ENCODE measurements around the gene BPIFB6. TPM values are rescaled to one million over a fixed set of nuclear protein-coding genes. Genes with fewer than 3 reads are reported as not detected.

BPIFB6 gene
- total and polyA plus RNA-seq, 10 donors: not detected

DNA sequence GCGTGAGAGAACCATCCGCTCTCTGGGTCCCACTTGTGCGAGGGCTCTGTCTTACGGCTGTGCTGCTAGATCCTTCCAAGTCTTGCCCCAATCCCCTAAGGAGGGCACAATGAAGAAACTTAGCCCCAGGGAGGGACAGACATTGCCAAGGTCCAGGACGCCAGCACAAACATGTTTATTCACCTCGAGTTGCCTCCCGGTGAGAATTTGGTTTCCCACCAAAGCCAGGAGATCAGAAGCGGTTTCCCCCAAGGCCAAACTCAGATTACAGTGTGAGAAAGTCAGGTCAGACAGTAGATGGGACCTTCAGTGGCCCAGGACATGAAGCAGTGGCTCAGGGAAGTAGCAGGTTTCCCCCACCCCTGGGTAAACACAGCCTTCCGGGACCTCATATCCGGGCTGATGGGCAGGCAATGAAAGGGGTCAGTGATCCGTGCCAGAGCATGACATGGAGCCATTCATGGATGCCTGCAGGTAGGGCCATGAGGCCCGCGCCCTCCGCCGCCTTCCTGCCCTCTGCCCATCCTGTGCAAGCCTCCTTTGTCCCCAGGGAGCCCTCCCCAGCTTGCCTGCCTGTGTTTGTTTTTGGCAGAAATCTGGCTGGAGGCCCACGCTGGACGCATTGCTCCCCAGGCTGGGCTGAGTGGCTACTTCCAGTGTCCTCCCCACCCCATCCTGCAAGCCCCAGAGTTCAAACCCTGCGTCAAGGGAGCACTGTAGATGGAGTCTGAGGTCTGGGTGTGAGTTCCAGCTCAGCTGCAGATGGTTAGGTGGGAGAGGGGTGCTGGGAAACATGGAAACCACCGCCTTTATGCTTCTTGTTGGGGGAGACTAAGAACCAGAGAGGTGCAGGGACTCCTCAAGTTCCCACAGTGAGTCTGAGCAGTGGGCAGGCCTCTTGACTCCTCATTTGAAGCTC lies 22.0 kb upstream of the BPIFB6 start:
- peaks cover 0 to 10% (median 0%) of the 10 kb centered on the region in 6 donors for H3K4me1 ChIP-seq
- no peak overlapping the region for H3K27ac ChIP-seq
- no peaks in the 10 kb centered on the region for H3K36me3 ChIP-seq
- intact Hi-C loops (cut with DNase I; ENCODE audit: low total_unique reads): loop anchor here (5.0 kb wide), 1 partner anchor 107 kb away; no protein-coding TSS in a partner anchor
- no peak overlapping the region for H3K4me3 ChIP-seq
- peaks cover 0 to 6% (median 0%) of the 10 kb centered on the region in 7 donors for H3K27me3 ChIP-seq (replicated peaks in 1 of 7)
- WGBS, 5 donors: 67 to 81% (median 71%) methylated on average over 16 to 19 of the region's 19 CpGs
- TF ChIP-seq POLR2AphosphoS5 (IDR thresholded peaks at IDR 0.05): no peak
- TF ChIP-seq POLR2A (IDR thresholded peaks at IDR 0.05): no peak
- TF ChIP-seq, protein P1, sequence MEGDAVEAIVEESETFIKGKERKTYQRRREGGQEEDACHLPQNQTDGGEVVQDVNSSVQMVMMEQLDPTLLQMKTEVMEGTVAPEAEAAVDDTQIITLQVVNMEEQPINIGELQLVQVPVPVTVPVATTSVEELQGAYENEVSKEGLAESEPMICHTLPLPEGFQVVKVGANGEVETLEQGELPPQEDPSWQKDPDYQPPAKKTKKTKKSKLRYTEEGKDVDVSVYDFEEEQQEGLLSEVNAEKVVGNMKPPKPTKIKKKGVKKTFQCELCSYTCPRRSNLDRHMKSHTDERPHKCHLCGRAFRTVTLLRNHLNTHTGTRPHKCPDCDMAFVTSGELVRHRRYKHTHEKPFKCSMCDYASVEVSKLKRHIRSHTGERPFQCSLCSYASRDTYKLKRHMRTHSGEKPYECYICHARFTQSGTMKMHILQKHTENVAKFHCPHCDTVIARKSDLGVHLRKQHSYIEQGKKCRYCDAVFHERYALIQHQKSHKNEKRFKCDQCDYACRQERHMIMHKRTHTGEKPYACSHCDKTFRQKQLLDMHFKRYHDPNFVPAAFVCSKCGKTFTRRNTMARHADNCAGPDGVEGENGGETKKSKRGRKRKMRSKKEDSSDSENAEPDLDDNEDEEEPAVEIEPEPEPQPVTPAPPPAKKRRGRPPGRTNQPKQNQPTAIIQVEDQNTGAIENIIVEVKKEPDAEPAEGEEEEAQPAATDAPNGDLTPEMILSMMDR (IDR thresholded peaks at IDR 0.05 in 8 of 11, conservative IDR thresholded peaks at IDR 0.05 in 3 of 11): no peak
- peaks cover 0 to 12% (median 8%) of the 10 kb centered on the region in 8 donors for H3K9me3 ChIP-seq
- peak; percentile 67 for DNase-seq

DNA sequence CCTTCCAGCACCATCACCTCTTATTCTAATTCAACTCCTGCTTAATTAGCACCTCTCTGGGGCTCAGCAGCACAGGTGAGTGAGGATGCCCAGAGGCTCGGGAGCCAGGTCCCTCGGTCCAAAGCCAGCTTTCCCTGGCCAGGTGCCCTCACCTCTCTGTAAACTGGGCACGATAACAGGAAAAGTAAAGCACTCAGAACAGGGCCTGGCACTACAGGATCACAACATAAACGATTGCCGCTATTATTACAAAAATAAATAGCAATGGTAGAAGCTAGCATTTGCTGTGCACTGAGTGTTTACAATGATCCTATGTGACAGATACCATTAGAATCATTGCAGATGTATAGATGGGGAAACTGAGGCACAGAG lies 21.3 kb upstream of the BPIFB6 start:
- no peak overlapping the region for H3K27ac ChIP-seq
- peaks cover 0 to 8% (median 5%) of the 10 kb centered on the region in 8 donors for H3K9me3 ChIP-seq
- H3K4me3 ChIP-seq: no peak overlapping the region
- no peaks in the 10 kb centered on the region for H3K36me3 ChIP-seq
- intact Hi-C loops (cut with DNase I; ENCODE audit: low total_unique reads): no loop called here
- peak; percentile 39 for DNase-seq
- H3K27me3 ChIP-seq (replicated peaks in 1 of 7): peaks cover 0 to 6% (median 0%) of the 10 kb centered on the region in 7 donors
- TF ChIP-seq, protein P1 (IDR thresholded peaks at IDR 0.05 in 8 of 11, conservative IDR thresholded peaks at IDR 0.05 in 3 of 11): no peak
- TF ChIP-seq POLR2AphosphoS5 (IDR thresholded peaks at IDR 0.05): no peak
- TF ChIP-seq POLR2A (IDR thresholded peaks at IDR 0.05): no peak
- 74 to 92% (median 89%) methylated on average over 5 of the region's 5 CpGs for WGBS, 5 donors
- H3K4me1 ChIP-seq: peaks cover 0 to 10% (median 0%) of the 10 kb centered on the region in 6 donors

DNA sequence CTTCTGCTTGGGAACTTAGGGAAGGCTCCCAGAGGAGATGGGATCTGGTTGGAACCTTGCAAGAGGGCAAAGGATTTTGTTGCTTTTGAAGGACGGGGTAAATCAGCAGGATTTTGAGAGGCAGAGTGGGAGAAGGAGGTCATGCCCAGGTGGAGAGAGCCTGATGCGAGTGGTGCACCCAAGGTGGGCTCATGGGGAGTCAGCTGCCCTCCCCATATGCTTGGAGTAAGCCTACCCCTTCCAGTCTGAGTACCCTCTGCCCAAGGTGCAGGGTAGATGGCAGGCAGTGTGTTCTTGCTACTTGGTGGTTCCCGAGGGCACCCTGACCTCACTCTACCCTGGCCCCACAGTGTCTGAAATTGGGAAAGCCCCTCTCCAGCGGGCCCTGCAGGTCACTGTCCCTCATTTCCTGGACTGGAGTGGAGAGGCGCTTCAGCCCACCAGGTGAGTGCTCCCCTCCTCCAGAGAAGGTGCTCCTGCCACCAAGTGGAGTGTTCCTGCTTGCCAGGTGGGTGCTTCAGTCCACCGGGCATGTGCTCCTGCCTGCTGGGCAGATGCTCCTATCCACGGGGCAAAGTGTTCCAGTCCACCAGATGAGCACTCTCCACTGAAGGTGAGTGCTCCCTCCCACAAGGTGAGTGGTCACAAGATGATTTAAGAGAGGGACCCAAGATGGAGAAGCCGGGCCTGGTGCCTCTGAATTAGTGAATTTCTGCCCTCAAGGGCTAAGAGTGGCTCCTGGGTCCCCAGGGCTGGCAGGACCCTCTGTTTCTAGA lies 20.6 kb upstream of the BPIFB6 start:
- intact Hi-C loops (cut with DNase I; ENCODE audit: low total_unique reads): no loop called here
- Histone ChIP-seq H3K27ac (no peak overlapping the region), H3K36me3 (no peaks in the 10 kb centered on the region), H3K4me1 (peaks cover 0 to 10% (median 0%) of the 10 kb centered on the region in 6 donors), H3K27me3 (replicated peaks in 1 of 7) (peaks cover 0 to 8% (median 0%) of the 10 kb centered on the region in 7 donors), H3K4me3 (no peak overlapping the region), H3K9me3 (peaks cover 0 to under 1% (median 0%) of the 10 kb centered on the region in 8 donors)
- 81 to 92% (median 85%) methylated on average over 6 to 8 of the region's 8 CpGs for WGBS, 5 donors
- TF ChIP-seq POLR2A (IDR thresholded peaks at IDR 0.05): no peak
- TF ChIP-seq, protein P1 (IDR thresholded peaks at IDR 0.05 in 8 of 11, conservative IDR thresholded peaks at IDR 0.05 in 3 of 11): no peak
- no peak for TF ChIP-seq POLR2AphosphoS5 (IDR thresholded peaks at IDR 0.05)
- DNase-seq: peak; percentile 54
